ENCODE results near the gene MB21D2. TPM values are rescaled to one million over a fixed set of nuclear protein-coding genes. Genes with fewer than 3 reads are reported as not detected.
"Not testable (repeated sequence)": the region's sequence is repeated elsewhere in the genome, so short reads cannot be mapped to it uniquely, and the experiment has no call there.

The MB21D2 gene
- polyA plus RNA-seq, 10 donors, result 12.4 to 20.7 (median 16.7) TPM

DNA sequence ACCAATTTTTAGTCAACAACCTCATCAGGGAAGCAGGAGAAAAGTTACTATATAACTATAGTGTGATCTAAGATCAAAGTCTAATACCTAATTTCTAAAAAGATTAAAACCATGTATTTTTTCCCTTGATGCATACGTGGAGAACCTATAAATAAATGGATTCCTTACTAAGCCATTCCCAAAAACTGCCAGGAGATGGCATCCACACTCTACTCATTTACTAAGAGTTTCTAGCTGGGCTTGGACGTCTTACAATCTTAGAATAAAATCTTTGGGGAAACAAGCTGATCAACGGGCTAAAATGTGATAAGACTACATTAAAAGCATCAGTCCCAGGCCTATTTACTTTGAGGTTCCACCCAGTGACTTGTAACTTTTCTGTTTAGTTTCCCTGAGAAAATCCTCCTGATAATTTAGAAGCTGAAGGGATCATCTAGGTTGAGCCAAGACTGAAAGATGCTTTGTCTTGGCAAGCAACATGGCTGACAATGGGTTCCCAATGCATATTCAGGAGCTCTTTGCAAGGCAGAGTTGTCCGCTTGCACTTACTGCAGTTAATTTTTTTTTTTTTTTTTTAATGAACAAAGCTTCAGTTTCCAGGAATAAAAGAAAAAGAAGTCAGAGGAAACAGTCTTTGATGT lies 104.8 kb downstream of the MB21D2 start:
- peak in 2 of 3 donors; percentile 61 to 77 for DNase-seq

DNA sequence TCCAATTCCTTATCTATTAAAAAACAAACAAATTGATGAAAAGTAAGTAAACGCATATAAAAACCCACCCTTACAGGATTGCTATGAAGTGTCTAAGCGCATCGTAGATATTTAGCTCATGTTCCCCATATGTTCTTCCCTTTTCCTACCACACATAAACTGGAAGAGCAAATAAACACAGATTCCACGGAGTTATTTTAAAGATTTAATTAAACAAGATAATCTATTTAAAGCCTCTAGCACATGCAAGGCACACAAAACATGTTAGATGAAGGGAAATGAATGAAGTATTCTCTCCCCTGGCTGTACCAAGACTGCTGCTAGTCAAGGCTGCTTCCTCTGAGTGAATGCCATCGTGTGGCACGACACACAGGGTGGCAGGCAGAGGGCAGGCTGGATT lies 111.9 kb downstream of the MB21D2 start:
- DNase-seq, result no peak

DNA sequence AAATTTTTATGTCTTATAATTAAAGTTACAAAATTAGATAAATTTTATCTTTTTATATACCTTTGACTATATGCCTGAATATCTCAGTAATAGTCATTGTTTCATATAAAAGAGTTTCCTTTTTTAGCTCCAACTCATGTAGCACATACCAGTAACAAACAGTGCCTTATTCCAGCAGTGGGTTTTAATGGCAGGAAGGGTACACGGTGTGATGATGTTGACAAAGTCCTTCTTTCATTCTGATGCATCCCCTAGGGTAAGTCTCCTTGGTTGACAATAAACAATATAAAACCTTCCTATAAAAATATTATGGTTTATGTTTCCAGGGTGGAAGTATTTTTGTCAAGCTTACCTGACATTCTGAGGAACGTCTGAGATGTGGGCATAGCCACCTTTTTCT lies 113.2 kb downstream of the MB21D2 start:
- DNase-seq, result no peak

DNA sequence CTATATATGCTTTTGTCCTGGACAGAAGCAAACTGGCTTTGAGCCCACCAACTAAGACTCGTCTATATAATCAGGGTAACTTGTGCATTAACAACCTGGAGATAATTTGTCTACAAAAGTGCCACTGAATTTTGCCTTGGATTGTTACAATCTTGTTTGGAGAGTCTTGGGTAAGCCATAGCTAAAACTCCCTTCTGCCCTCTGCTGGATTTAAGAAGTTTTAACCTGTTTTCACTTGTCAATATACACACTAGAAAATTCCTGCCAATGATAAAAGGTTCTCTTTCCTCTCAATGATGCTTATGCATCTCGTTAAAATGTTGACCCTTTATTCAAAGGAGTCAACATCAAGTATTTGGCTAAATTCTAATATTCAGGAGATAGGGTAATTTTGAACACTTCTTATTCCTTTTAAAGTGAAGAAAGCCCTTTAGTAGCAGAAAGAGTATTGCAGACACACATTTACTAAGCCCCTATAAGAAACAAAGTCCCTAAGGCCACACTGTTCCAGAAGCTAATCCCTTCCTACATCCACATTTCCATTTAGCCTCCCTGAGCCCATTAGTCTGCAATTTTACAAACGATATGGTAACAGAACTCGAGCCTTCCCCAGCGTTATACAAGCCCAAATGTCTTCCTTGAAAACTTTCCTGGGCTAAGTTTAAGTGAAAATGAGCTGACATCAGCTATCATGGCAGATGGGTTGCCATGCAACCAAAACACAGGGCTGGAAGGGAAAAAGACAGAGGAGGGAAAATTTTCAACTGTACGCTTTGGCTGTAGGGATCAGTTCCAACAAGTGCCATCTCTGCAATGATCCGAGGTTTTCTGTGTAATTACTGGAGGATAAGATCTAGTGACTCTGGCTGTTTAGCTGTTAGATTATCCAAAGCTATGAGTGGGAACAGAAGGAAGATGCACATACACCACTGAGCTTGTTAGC lies 114.4 kb downstream of the MB21D2 start:
- peak in 1 of 3 donors; percentile 55 for DNase-seq

DNA sequence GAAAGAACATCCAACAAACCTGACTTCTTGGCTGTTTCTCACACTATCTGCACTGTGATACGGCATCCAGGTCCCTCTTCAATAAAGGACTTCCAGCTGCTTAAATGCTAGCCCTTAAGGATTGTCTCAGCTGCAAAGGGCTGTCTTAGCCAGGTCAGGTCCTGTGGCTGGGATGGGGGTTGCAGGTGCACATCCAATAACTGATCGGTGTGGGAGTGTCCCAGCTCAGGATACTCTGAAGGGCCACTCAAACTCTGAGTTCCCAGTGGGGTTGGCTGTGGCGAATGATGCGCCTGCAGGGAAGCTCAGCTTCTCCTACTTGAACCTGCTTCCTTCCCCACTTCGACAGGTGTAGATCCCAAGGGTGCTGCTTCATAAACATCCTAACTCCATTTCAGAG lies 115.7 kb downstream of the MB21D2 start:
- no peak for DNase-seq

DNA sequence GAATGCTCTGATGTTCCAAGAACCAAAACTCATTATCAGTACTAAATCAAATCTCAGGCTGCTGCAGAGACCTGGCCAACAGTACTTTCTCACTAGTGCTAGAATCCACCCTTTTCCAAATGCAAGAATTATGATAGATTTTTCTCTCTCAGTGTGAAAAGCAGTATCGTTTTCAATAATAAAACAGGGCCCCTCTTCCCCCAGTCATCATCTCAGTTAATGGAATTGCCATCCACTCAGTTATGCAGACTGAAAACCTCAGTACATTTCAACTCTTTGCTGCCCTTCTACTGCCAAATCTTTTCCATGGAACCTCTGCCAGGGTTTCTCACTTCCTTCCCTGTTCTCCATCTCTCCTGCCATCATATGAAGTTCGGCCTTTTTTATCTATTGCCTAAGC lies 117.9 kb downstream of the MB21D2 start:
- DNase-seq, result peak in 1 of 3 donors; percentile 24

DNA sequence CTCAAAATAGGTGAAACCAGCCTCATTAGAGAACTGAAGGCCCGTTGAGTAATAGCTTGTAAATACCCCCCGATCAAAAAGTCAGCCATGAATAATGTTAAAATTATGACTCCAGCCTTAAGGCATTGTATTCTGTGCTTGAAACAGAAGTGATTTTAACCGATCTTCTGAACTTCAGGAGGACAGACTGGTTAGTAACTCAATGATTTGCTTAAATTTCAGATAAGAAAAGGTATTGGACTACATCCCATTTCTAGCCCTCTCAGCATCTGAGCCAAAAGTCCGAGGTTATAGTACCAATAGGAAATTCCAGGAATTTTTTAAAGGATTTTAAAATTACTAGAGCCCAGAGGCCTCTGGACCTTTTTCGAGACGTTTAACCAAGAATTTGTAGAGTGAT lies 122.6 kb downstream of the MB21D2 start:
- no peak for DNase-seq

DNA sequence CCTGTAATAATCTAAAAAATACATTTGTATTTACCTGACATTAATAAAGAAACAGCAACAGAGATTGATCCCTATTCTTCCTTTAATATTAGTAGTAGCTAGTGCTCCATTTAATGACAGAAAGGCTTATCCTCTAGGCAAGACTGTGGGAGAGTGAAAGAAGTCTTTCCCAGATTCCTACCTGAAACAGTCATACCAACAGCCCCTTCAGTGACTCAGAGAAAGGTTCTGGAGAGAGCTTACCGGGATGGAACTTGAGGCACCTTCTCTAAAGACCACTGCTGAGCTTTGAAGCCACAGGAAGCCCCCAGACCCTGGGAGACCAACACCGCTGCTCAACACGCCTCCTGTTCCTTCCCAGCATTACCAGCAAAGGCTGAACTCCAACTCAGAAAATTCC lies 123.4 kb downstream of the MB21D2 start:
- no peak for DNase-seq

DNA sequence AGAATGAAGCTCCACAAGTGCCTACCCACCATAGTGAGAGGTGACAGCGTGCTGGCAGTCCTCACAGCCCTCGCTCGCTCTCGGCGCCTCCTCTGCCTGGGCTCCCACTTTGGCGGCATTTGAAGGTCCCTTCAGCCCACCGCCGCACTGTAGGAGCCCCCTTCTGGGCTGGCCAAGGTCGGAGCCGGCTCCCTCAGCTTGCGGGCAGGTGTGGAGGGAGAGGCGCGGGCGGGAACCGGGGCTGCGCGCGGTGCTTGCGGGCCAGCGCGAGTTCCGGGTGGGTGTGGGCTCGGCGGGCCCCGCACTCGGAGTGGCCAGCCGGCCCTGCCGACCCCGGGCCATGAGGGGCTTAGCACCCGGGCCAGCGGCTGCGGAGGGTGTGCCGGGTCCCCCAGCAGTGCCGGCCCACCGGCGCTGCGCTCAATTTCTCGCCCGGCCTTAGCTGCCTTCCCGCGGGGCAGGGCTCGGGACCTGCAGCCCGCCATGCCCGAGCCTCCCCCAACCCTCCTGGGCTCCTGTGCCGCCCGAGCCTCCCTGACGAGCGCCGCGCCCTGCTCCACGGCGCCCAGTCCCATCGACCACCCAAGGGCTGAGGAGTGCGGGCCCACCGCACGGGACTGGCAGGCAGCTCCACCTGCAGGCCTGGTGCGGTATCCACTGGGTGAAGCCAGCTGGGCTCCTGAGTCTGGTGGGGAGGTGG lies 128.7 kb downstream of the MB21D2 start:
- not testable (repeated sequence) for DNase-seq

DNA sequence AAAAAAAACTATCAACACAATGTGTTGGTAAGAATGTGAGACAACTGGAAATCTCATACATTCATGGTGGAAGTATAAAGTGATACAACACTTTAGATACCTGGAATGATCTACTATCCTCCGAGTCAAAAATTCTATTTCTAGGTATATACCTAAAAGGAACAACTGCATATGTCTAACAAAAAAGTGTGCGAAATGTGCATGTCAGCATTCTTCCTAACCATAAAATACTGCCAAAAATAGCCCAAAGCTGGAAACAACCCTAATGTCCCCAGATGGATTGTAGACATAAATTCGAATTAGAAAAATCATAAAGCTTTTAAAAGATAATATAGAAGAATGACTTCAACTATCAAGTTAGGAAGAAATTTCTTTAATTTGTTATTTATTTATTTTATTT lies 139.1 kb downstream of the MB21D2 start:
- DNase-seq, result no peak

DNA sequence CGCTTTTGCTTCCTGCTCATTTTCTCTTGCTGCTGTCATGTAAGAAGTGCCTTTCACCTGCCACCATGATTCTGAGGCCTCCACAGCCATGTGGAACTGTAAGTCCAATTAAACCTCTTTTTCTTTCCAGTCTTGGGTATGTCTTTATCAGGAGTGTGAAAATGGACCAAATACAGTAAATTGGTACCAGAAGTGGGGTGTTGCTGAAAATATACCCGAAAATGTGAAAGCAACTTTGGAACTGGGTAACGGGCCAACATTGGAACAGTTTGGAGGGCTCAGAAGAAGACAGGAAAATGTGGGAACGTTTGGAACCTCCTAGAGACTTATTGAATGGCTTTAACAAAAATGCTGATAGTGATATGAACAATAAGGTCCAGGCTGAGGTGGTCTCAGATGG lies 143.3 kb downstream of the MB21D2 start:
- DNase-seq, result not testable (repeated sequence)

DNA sequence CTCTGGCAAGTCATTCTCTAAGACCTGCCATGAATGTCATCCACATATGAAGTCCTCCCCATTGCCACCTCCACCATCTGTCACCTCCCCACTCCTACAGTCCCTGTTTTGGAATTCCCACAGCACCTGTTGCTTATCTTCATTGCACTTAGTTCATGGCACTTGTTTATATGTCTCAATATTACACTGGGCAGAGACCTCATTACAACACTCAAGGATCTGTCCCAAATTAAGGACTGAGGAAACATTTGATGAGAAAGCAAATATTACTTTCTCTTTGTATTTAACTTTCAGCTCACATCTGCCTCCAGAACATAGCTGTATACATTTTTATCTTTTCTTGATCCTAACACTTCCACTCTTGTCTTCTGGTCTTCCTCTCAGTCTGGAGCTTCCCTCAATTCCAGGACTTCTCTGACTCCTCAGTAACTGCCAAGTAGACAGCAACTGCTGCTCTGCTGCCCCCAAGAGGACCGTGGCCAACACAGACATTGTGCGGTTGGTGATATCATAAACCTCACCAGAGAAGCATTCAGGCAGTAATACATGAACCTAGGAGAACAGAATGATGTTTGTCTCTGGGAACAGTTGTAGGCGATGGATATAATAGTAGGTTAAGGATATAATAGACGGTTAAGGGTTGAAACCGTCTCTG lies 145.3 kb downstream of the MB21D2 start:
- DNase-seq, result no peak

DNA sequence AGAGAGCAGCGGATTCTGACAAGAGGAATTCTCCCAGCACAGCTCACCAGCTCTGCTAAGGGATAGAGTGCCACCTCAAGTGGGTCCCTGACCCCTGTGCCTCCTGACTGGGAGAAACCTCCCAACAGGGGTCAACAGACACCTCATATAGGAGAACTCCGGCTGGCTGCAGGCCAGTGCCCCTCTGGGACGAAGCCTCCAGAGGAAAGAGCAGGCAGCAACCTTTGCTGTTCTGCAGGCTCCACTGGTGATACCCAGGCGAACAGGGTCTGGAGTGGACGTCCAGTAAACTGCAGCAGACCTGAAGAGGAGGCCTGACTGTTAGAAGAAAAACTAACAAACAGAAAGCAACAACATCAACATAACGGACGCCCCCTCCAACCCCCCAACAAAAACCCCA lies 159.0 kb downstream of the MB21D2 start:
- no peak for DNase-seq

DNA sequence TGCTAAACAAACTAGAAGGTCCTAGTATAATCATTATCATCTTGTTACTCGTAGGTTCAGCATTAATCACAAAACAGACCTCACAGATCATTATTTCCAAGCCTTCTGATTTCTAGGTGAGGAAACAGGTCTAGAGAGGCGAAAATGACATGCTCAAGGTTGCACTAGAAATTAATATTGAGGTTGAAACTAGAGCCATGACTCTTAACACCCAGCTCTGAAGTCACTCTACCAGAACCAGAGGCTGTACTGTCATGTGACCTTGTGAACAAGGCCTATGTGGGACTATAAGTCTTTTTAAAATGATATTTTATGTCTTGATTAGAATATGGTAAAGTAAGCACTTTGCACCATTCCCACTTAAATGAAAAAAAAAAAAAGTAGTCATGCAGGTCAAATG lies 166.5 kb downstream of the MB21D2 start:
- DNase-seq, result no peak

DNA sequence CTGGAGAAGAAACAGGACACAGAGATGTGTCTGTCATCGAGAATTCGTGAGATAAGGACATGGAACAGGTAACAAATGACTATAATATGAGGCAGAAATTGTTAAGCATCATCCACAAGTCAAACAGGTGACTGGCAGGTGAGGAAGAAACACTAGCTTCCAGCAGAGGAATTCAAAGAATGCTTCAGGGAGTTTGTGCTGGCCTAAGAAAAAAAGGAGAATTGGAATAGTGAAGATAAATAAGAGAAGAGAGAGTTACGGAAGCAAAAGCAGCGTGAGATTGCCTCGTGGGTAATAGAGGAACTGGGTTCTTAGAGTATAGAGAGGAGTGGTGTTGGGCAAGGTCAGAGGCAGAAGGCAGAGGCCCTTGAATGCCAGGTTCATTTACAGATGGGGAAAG lies 167.5 kb downstream of the MB21D2 start:
- DNase-seq, result no peak

DNA sequence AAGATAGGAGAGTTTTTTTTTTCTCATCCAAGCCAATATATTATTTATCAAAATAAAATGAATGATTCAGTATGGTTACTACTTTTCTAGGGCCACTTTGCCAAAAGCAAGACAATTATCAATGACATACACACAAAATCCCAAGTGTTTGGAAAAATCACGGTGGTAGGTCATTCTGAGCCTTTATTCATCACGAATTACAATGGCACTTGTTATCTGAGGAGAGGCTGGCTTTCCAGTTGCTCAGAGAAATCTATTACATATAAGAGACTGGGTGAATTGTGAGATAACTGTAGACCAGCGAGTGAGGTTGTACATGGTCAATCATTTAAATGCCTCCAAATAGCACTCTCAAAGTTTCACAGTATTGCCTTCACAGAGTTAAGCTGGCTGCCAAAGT lies 169.9 kb downstream of the MB21D2 start:
- DNase-seq, result no peak

DNA sequence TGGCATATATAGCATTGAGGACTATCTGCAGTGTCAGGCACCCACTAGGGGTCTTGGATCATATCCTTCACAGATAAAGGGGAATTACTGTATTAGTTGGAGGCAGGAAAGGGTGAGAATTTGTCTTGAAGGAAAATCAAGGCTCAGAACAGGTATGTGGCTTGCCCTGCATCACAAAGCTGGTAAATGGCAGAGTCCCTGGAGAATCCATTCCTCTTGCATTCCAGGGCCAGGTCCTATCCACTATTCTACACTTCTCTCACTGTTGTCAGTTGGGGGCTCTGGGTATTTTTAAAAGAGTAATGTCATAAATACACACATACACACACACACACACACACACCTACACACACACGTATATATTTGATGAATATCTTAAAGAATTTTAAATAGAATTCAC lies 170.5 kb downstream of the MB21D2 start:
- DNase-seq, result no peak

Other genes starting within 250 kb of the MB21D2 start
- 1 to 10 TPM; 1.3 to 6.5 (median 3.1) TPM for gene FGF12, start 190.3 kb downstream of the MB21D2 start, polyA plus RNA-seq (ENCODE audit: insufficient read length in 10 of 10)

Data from muscle of back (tissue), 11 donors.